RCC 7860 (cell line): ENCODE results near the gene PSMD2.

ENCODE experiments used
- DNase-seq: peaks from one replicate; pipeline ENCODE4 v3.0.0-alpha.2; 2015; ENCODE audit warnings: low spot score
- FAIRE-seq: peaks from 2 replicates; lab custom pipeline; 2012; peaks lifted over from hg19 to GRCh38; lab: Jason Lieb, UNC

The PSMD2 gene

DNA sequence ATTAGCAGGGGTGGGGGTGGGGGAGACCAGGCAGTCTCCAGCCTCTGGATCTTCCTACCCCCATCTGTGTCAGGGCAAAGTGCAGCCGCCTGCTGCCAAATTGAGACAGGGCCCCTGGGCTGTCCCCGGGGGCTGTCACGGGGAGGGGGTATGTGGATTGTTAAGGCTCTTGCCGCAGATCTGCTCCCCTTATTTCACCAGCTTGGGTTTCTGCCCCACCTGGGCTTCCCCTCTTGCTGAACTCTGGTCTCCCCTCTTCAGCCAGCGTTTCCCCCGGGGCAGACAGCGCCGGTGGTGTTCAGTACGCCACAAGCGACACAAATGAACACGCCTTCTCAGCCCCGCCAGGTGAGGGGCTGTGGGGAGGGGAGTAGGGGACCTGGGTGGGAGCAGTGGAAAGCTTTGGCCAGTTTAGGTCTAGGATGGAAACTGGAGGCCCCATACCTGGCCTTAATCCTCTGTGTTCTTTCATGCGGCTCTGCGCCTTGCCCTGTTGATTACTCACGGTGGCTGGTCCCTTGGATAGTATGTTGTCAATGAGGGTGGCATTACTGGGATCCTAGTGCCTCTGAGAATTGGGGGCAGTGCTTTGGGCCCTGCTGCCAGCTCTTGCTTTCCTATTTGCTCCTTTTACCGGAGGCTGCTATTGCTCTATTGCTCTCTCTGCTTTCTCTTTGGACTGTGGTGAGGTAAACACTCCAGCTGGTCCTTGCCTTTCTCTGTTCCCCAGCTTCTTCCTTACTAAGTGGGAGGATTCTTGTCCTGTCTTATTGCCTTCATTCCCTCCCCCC, 17.0 kb downstream of the PSMD2 start:
- DNase-seq (peak; percentile 6), FAIRE-seq (no peak)

DNA sequence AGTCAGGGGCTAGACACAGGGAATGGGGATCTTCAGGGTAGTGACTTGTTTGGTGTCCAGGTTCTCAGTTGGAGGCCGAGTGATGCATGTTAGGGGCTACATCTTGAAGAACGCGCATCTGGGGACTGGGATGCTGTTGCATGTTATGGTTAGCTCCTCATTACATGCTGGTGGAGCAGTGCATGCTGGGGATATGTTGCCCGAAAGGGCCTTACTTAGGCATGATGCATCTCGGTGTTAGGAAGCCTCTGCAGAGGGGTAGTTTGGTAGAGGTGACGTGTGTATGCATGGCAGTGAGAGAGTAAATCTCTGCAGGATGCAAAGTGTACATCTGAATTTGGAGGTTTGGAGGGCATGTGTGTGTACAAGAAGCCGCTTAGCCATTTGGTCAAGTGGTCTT, 17.8 kb downstream of the PSMD2 start:
- FAIRE-seq, result no peak
- no peak for DNase-seq

DNA sequence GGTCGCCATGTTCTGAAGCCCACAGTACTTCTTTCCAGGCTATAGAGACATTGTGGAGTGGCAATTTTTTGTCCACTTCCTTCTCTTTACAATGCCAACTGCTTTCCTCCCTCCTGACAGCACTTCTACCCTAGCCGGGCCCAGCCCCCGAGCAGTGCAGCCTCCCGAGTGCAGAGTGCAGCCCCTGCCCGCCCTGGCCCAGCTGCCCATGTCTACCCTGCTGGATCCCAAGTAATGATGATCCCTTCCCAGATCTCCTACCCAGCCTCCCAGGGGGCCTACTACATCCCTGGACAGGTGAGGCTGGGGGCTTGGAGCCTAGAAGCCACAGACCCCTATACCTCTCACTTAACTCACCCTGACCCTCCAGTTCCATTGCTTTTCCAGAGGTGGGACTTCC, 18.2 kb downstream of the PSMD2 start:
- FAIRE-seq, result no peak
- DNase-seq, result no peak

DNA sequence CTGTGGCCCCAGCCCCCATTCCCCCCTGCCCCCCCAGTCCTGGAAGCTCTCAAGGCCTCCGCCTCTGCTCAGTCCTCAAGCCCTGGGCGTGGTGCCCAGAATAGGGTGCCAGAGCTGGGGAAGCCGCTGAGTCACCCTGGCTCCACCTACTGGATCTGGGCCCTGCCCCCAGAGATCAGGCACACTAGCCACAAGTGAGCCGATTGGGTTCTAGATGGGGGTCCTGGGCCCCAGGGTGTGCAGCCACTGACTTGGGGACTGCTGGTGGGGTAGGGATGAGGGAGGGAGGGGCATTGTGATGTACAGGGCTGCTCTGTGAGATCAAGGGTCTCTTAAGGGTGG, 21.0 kb downstream of the PSMD2 start:
- FAIRE-seq, result peak; percentile 35
- DNase-seq, result peak; percentile 86

DNA sequence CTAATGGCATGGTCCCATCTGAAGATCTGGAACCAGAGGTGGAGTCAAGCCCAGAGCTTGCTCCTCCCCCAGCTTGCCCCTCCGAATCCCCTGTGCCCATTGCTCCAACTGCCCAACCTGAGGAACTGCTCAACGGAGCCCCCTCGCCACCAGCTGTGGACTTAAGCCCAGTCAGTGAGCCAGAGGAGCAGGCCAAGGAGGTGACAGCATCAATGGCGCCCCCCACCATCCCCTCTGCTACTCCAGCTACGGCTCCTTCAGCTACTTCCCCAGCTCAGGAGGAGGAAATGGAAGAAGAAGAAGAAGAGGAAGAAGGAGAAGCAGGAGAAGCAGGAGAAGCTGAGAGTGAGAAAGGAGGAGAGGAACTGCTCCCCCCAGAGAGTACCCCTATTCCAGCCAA, 22.6 kb downstream of the PSMD2 start:
- FAIRE-seq (no peak), DNase-seq (no peak)

DNA sequence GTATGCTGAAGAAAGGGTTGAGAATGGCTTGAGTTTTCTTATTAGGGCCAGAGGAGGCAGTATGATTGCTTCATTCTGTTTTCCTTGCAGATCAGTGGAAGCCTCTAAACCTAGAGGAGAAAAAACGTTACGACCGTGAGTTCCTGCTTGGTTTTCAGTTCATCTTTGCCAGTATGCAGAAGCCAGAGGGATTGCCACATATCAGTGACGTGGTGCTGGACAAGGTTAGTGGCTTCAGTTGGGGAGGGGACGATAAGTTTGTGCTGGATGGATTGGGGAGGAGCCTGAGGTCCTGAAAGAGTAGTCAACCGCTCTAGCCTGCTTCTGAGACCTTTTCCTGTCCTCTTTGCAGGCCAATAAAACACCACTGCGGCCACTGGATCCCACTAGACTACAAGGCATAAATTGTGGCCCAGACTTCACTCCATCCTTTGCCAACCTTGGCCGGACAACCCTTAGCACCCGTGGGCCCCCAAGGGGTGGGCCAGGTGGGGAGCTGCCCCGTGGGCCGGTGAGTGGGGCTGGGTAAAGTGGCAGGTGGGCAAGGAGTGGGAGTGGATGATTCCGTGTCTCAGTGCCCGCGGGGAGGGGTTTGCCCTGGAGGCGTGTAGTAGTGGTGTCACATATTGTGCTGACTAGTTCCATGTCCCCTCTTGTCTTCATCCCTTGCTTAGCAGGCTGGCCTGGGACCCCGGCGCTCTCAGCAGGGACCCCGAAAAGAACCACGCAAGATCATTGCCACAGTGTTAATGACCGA, 23.9 kb downstream of the PSMD2 start:
- FAIRE-seq (no peak), DNase-seq (no peak)

DNA sequence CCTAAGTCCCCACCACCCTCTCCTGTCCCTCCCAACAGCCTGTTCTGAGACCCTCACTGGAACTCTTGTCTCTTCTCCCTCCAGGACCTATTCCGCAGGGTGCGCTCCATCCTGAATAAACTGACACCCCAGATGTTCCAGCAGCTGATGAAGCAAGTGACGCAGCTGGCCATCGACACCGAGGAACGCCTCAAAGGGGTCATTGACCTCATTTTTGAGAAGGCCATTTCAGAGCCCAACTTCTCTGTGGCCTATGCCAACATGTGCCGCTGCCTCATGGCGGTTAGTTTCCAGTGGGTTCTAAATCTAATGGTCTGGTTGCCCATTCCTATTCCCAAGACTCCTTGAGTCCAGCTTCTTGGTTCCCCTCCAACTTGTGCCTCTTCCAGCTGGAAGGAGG, 24.7 kb downstream of the PSMD2 start:
- DNase-seq (no peak), FAIRE-seq (no peak)

DNA sequence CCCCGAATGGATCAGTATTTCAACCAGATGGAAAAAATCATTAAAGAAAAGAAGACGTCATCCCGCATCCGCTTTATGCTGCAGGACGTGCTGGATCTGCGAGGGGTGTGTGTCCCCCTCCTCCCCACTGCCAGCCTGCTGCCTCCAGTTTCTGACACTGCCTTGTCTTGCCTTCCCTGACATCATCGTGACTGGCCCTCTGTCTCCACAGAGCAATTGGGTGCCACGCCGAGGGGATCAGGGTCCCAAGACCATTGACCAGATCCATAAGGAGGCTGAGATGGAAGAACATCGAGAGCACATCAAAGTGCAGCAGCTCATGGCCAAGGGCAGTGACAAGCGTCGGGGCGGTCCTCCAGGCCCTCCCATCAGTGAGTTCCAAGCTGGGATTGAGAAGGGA, 26.2 kb downstream of the PSMD2 start:
- no peak for FAIRE-seq
- DNase-seq, result no peak

DNA sequence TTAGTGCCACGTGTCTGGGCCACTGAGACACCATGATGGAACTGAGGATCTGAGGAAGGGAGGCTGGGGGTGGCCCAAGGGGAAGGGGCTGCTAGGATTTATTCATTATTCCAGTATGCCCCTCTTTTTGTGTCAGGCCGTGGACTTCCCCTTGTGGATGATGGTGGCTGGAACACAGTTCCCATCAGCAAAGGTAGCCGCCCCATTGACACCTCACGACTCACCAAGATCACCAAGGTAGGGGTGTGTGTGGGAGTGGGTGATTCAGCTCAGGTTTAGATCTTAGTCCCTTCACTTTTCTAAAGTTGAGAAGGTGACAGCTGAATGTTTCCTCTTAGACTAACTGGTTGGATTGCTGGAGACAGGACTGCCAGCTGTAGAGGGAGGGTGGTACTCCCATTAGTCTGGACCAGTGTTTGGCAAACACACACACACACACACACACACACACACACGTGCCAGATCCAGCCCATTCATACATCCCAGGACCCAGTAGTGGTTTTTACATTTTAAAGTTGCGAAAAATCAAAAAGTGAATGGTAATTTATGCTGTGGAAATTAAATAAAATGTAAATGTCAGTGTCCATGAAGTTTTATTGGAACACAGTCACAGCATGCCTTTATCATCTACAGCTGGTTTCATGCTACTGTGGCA, 26.8 kb downstream of the PSMD2 start:
- FAIRE-seq, result no peak
- no peak for DNase-seq

DNA sequence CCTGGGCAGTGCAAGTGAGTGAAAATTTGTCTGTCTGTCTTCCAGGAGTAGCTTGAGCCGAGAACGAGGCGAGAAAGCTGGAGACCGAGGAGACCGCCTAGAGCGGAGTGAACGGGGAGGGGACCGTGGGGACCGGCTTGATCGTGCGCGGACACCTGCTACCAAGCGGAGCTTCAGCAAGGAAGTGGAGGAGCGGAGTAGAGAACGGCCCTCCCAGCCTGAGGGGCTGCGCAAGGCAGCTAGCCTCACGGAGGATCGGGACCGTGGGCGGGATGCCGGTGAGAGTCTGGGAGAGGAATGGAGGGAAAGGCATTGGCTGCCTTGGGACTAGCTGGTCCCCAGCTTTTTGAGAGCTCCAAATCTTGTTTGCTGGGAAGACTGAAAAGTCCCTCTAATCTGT, 28.1 kb downstream of the PSMD2 start:
- no peak for DNase-seq

DNA sequence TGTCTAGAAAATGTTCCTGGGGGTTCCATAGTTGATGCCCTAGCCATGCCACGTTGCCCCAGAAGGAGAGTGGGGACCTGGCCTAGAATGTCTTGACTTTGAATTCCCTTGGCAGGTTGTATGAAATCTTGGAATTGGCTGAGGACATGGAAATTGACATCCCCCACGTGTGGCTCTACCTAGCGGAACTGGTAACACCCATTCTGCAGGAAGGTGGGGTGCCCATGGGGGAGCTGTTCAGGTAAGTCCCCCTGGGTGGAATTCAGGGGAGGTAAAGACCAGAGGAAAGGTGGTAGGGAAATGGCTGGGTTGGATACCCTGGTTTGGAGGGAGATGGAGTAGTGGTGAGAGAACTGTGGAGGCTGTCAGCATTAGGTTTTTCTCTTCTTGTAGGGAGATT, 29.5 kb downstream of the PSMD2 start:
- FAIRE-seq (no peak), DNase-seq (no peak)

More for the DNA sequence above, 28.1 kb downstream of the PSMD2 start:
- FAIRE-seq, result no peak

DNA sequence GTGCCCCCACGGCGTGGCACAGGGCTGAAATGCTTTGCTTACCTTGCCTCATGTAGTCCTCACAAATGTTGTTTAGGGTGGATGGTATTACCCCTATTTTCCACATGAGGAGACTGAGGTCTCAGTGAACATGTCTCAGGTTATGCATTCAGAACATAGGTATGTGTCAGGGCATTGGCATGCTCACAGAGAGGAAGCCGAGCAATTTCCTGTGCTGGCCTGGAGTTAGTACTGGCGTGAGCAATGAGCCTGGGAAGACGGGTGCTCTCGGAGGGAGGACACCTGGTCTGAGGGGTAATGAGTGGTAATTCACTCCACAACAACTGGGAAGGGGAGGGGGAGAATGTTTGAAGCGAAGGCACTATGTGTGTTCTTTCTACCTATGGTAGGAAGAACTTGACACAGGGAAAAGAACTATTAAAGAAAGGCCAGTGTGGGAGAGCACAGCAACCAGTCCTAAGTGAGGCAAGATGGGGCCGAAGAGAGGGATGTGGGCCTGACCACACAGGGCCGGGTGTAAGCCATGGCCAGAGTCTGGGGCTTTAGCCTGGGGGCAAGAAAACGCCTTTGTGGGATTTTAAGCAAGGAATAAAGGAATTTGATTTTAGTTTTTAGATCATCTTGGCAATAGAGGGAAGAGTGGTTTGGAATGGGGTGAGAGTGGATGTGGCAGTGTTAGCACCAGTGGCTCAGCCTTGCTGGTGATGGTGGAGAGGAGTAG, 33.5 kb downstream of the PSMD2 start:
- FAIRE-seq, result peak; percentile 82
- DNase-seq, result peak; percentile 89

DNA sequence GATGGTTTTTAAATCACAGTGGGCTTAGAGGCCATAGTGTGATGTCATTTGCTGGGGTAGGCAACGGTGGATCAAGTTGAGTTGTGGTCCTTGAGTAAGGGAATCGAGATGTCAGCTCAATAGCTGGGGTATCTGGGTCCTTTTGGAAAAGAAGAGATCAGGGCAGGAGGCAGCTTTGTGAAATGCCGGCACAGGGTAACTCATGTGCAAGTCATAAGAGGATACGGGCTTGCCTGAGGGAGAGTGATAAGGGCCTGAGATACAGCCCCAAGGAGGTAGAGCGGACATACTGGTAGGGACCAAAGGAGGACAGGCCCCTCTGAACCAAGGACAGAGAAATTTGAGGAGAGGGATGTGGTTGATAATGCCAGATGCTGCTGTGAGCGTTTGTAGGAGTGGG, 34.1 kb downstream of the PSMD2 start:
- no peak for DNase-seq
- no peak for FAIRE-seq

DNA sequence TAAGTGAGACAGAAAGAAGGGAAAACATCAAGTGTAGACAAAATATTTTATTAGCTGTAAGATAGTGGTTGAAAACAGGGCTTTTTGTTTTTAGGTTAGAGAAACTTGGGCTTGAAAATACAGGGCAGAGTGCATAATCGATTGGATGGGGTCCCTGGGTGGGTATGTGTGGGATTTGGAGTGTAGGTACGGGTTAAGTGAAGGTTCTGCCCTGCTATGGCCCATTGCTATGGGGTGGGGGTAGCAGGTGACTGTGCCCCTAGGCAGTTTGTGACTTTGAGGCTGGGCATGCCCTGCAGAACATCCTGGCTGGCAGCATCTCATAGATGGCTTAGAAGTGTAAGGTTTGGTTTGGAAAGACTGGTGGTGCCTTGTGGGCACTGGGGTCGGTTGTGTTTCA, 34.7 kb downstream of the PSMD2 start:
- FAIRE-seq, result no peak

DNA sequence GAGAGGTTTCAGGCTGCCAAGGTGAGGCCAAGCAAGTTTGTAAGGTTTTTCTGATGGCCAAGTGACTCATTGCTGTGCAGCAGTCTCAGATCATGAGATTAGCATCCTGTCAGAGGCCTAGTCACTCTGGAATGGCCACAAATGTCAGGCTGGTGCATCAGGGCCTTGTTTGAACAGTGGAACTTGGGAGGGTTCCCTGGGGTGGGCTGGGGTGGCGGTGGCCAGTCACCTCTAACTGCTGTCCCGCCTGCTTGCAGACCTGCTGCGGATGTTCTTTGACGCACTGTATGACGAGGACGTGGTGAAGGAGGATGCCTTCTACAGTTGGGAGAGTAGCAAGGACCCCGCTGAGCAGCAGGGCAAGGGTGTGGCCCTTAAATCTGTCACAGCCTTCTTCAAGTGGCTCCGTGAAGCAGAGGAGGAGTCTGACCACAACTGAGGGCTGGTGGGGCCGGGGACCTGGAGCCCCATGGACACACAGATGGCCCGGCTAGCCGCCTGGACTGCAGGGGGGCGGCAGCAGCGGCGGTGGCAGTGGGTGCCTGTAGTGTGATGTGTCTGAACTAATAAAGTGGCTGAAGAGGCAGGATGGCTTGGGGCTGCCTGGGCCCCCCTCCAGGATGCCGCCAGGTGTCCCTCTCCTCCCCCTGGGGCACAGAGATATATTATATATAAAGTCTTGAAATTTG, 35.6 kb downstream of the PSMD2 start:
- DNase-seq (peak; percentile 91), FAIRE-seq (peak; percentile 79)

More for the DNA sequence above, 34.7 kb downstream of the PSMD2 start:
- DNase-seq, result no peak

DNA sequence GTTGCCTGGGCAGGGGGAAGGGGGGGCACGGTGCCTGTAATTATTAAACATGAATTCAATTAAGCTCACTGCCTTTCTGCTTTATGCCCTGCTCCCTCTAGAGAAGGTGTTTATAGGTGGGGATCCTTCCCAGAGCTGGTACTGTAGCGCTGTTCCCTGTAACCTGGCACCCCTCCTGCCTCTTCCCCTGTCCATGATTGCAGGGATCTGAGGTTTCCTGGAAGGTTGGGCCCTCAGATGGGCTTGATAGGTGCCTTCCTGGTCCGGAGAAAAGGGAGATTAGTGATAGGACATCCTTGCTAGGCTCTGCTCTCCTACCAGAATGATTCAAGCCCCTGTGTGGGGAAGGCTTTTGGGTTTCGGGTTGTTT, 36.2 kb downstream of the PSMD2 start:
- no peak for DNase-seq
- no peak for FAIRE-seq

DNA sequence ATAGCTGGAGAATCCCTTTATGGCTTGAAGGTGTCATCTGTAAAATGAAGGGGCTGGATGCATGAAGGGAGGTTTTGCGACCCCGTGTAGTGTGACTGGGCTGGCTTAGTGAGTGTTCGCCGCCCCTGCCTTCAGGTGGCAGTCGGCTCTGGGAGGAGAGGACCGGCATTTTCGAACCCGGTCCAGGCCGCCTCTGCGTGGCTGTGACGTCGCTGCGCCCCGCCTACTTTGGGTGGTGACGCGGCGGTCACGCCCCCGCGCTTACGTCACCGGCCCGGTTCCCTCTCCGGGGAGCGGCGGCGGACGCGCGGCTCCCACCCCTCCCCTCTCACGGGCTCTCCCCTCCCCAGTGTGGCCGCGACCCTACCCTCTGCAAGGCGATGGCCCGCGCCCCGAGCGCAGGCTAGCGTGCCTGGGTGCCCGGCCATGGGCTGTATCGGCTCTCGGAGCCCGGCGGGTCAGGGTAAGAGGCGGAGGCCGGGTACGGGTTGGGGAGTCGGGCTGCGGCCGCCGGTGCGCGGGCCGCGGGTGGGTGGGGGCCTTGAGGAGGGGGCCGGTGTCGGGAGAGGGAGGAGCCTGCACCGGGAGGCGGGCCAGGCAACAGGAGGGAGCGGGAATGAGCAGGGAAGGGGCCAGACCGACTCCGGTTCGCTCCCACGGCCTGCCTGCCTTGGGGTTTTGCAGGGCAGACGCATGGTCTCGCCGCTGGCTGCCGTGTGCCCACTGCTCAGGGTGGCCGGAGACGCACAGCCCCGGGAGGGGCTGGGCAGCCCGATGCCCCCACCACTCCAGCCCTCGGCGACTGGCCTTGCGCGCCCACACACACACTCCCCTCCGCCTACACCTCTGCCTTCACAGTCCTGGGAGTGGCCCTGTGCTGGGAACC, 36.9 kb downstream of the PSMD2 start:
- no peak for FAIRE-seq

DNA sequence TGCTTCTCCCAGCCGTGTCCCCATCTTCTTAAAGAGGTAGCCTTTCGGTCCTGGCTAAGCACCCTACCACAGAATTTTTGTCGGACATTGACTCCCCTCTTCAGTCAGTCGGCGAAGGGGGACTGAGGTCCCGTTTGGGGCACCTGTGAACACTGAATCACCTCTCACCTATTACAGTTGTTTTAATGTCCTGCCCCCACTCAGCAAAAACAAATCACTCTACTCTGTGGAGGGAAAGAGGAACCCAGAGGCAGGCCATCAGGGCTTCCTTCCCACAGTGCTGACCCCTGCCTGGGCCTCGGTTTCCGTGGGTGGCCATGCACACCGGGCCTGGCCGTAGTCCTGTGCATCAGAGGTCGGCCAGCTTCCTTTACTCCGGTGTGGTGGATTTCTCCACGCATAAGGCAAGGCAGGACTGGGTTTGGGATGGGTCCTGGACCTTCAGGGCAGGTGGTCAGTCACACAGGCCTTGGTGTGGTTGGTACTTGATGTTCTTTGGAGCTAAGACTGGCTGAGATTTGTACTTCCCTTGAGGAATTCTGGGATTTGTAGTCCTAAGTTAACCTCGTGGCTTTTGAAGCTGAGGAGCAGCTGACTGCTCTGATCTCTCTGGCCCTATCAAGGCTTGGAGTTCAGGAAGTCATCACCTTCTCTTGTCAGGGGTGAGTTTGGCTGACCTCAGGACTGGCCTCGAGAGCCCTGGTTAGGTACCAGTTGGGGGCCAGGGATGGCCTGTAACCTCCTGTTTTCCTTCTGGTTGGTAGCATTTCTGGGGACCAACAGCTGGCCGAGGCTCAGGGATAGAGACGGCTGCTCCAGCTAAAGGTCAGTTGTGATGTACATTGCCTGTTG, 37.7 kb downstream of the PSMD2 start:
- FAIRE-seq, result no peak
- DNase-seq, result no peak

More for the DNA sequence above, 36.9 kb downstream of the PSMD2 start:
- DNase-seq, result no peak

DNA sequence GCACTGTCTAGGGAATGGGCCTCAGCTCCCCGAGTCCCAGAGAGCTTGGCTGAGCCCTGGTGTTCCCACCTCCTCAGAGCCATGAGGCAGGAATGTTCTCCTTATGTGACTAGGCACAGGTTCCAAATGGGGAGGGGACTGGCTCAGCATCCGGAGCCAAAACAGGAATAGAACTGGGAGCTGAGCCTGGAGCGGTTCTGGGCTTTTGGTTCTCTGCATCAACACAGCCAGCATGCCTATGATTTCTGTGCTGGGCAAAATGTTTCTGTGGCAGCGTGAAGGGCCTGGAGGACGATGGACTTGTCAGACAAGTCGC, 38.3 kb downstream of the PSMD2 start, which contains the start of gene FAM131A:
Gene FAM131A (plus strand): TSS at position 202 of the 316 bp plus-strand sequence. CDS start 31 bp downstream, at position 233.
- no peak for DNase-seq

More for the DNA sequence above, 38.3 kb downstream of the PSMD2 start, which contains the start of gene FAM131A:
- no peak for FAIRE-seq
